Activated T-cell treated with anti-CD3 and anti-CD28 coated beads, Interleukin-2, amount 50 U/mL, for 72 hours (primary cell): Measurements from ENCODE around the gene ACOT13. TPM values are rescaled to one million over a fixed set of nuclear protein-coding genes. Genes with fewer than 3 reads are reported as not detected.
"Not testable (repeated sequence)": the region's sequence is repeated elsewhere in the genome, so short reads cannot be mapped to it uniquely, and the experiment has no call there.

ENCODE experiments used
- ATAC-seq, 2 donors: fragments of 150-1000 bp; cut with Tn5 transposase; replicated peaks in 1 of 2; 2 replicates each; pipeline ENCODE4 v1.10.0; 2021; ENCODE audit warnings: moderate library complexity in 2 of 2, mild to moderate bottlenecking in 1 of 2
- DNase-seq, 2 donors: peaks; one replicate each; pipeline ENCODE4 v3.0.0; 2021 to 2022; ENCODE audit warnings: mixed read lengths in 1 of 2
- H3K27ac Mint-ChIP-seq: one replicate; pipeline ENCODE4 v1.8.0; 2022; ENCODE audit warnings: mild to moderate bottlenecking, moderate library complexity, mixed read lengths
- H3K27me3 Mint-ChIP-seq: one replicate; pipeline ENCODE4 v1.8.0; 2022; ENCODE audit warnings: low read depth, mixed read lengths
- H3K36me3 Mint-ChIP-seq, 2 donors: one replicate each; pipeline ENCODE4 v1.8.0; 2022; ENCODE audit warnings: mixed read lengths in 2 of 2, mild to moderate bottlenecking in 1 of 2; ENCODE audit not compliant: insufficient read depth in 2 of 2
- H3K4me1 Mint-ChIP-seq: one replicate; pipeline ENCODE4 v1.8.0; 2022; ENCODE audit warnings: low read depth, mixed read lengths
- H3K4me3 Mint-ChIP-seq, 2 donors: one replicate each; pipeline ENCODE4 v1.8.0; 2022; ENCODE audit warnings: mild to moderate bottlenecking in 2 of 2, mixed read lengths in 2 of 2, moderate library complexity in 2 of 2
- H3K9me3 Mint-ChIP-seq, 2 donors: one replicate each; pipeline ENCODE4 v1.8.0; 2022; ENCODE audit warnings: mixed read lengths in 2 of 2
- total RNA-seq, 2 donors: library from RNA; stranded (reverse); gene quantifications; one replicate each; pipeline ENCODE4 v1.2.3, GENCODE V29; 2022

The ACOT13 gene
- total RNA-seq, 2 donors from 2014 or later = 26.5 to 26.9 TPM

DNA sequence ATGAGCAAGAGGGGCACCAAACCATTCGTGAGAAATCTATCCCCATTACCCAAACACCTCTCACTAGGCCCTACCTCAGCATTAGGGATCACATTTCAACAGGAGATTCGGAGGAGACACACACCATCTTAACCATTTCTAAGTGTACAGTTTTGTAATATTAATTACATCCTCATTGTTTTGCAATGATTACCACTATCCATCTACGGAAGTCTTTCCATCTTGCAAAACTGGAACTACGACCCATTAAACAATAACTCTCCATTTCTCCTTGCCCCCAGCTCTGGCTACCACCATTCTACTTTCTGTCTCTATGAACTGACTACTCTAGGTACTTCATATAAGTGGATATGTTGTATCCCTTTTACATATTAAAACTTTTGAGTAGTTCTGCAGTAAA lies 20.1 kb downstream of the ACOT13 start:
- H3K27me3 Mint-ChIP-seq = no peaks in the 10 kb centered on the region

DNA sequence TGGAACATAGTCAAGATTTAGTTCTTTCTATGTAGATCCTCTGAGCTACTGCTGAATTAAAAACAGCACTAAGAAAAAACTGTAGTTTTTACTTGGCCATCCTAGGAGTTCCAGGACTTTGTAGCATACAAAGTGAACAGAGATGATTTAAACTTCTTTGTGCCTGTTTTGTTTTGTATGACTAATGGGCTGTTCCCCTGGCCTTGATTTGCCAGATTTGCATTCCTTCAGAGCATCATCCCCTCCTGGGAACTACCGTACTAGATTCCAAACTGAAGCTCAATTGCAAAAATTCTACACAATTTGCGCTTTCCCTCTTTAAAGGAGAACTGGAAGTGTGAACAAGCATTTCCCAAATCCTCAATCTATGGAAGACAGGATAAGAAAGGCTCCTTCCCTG lies 23.1 kb downstream of the ACOT13 start:
- ATAC-seq (no peak), DNase-seq (no peak)
- Mint-ChIP-seq H3K4me3 (no peak overlapping the region), H3K9me3 (no peaks in the 10 kb centered on the region), H3K36me3 (peaks cover 3% of the 10 kb centered on the region in 2 donors), H3K27ac (no peak overlapping the region), H3K27me3 (no peaks in the 10 kb centered on the region), H3K4me1 (peaks cover 23% of the 10 kb centered on the region)

More for the DNA sequence above, 20.1 kb downstream of the ACOT13 start:
- Mint-ChIP-seq H3K4me1 (peaks cover 16% of the 10 kb centered on the region), H3K36me3 (peaks cover 3% of the 10 kb centered on the region in 2 donors), H3K4me3 (no peak overlapping the region), H3K27ac (no peak overlapping the region), H3K9me3 (no peaks in the 10 kb centered on the region)
- DNase-seq (no peak), ATAC-seq (no peak)

DNA sequence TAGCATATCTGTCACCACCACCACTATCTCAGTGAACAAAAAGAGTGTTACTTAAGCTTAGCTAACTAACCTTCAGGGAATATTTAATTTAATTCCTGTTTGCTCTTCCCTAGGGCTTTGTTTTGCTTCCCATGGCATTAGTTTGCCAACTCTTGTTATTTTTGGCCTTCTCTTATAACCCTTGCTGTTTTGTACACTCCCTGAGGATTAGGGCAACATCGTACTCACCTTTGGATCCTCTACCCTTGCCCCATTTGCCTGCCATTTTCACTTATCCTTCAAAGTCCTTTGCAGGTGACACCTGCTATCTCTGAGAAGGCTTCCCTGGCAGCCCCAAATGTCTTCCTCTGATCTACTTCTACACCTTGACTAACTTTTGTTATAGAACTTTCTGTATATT lies 23.7 kb downstream of the ACOT13 start:
- no peak overlapping the region for H3K4me3 Mint-ChIP-seq
- H3K27ac Mint-ChIP-seq = no peak overlapping the region
- no peak for ATAC-seq
- peaks cover 3% of the 10 kb centered on the region in 2 donors for H3K36me3 Mint-ChIP-seq
- H3K27me3 Mint-ChIP-seq = no peaks in the 10 kb centered on the region
- H3K9me3 Mint-ChIP-seq = no peaks in the 10 kb centered on the region
- no peak for DNase-seq
- peaks cover 26% of the 10 kb centered on the region for H3K4me1 Mint-ChIP-seq

DNA sequence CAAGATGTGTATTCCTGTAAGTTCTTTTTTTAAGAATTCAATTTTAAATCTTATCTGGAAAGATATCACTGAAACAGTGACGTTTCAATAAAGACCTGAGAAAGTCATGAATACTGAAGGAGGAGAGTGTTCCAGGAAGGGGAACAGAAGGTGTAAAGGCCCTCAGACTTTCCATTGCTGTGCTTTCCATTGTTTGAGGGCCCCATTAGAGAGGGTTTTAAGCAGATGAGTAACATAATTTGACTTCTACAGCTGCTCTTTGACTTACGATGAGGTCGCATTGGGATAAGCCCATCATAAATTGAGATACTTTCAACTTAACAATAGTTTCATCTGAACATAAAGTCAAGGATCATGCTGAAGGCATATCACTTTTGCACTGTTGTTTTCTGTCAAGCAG lies 24.7 kb downstream of the ACOT13 start:
- no peaks in the 10 kb centered on the region for H3K27me3 Mint-ChIP-seq
- no peak for DNase-seq
- H3K36me3 Mint-ChIP-seq = peaks cover 3% of the 10 kb centered on the region in 2 donors
- H3K9me3 Mint-ChIP-seq = no peaks in the 10 kb centered on the region
- no peak for ATAC-seq
- H3K27ac Mint-ChIP-seq = peak overlapping the region; percentile 11
- H3K4me1 Mint-ChIP-seq = peaks cover 36% of the 10 kb centered on the region
- no peak overlapping the region for H3K4me3 Mint-ChIP-seq

DNA sequence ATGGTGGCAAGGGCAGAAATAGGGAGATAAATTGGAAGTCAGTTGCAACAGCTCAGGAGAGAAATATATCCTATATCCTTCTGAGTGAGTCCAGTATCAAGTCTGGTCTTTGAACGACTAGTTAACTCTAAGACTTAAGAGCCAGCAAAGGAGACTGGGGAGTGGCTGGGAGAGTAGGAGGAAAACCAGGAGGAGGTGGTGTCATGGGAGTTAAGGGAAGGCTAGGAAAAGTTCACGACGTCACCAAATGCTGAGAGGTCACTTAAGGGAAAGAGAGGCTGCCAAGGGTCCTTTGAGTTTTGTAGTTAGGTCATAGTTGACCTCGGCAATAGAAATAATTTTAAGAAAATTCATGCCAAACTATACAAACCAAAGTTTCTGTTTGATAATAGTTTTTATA lies 25.1 kb downstream of the ACOT13 start:
- H3K4me1 Mint-ChIP-seq = peaks cover 37% of the 10 kb centered on the region
- no peak overlapping the region for H3K4me3 Mint-ChIP-seq
- no peak for DNase-seq
- no peak for ATAC-seq
- H3K9me3 Mint-ChIP-seq = no peaks in the 10 kb centered on the region
- H3K36me3 Mint-ChIP-seq = peaks cover 3% of the 10 kb centered on the region in 2 donors
- H3K27me3 Mint-ChIP-seq = no peaks in the 10 kb centered on the region
- H3K27ac Mint-ChIP-seq = no peak overlapping the region

DNA sequence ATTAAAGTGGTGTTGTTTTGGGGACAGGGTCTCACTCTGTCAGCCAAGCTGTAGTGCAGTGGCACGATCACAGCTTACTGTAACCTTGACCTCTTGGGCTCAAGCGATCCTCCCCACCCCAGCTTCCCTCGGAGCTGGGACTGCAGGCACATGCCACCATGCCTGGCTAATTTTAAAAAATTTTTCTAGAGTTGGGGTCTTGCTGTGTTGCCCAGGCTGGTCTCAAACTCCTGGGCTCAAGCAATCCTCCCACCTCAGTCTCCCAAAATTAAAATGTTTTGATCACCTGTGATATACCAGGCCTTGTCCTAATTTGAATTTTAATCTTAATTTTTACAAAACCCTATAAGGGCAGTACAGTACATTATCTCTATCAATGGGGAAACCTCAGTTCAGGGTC lies 25.5 kb downstream of the ACOT13 start:
- DNase-seq (no peak), ATAC-seq (no peak)
- Mint-ChIP-seq H3K4me1 (peaks cover 37% of the 10 kb centered on the region), H3K27ac (no peak overlapping the region), H3K4me3 (no peak overlapping the region), H3K9me3 (no peaks in the 10 kb centered on the region), H3K36me3 (peaks cover under 1% of the 10 kb centered on the region in 2 donors), H3K27me3 (no peaks in the 10 kb centered on the region)

DNA sequence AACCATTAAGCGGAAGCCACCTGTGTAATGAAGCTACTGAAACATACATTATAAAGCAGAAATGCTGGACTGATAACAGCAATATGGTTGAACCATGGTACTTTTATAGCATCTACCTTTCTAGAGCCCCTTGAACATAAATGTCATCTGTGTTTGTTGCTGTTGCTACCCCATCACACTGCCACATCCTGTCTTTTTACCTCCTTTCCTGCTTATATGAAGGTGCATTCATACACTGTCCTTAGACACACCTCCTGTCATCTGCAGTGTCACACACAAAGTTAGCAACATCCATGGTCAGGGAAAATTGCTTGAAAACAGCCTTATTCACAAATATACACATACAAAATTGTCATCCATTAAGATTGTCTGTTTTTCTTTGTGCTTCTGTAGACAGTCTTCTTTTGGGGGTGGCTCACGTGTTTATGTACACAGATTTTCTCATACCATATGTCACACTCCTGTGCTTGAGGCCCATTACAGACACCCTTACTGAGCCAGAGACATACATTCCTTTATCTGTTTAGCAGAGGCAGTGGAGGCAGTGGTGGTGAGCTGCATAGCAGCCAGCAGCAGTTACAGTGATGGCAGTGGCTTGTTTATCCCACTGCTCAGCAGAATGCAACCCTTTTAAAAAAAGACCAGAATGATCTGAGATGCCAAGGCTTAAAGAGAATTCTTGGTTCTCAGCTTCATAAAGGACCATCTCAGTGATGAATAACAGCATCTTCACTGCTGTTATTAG lies 26.1 kb downstream of the ACOT13 start:
- peak overlapping the region; percentile 35 for H3K27ac Mint-ChIP-seq
- ATAC-seq = peak in 1 of 2 donors; percentile 22
- H3K9me3 Mint-ChIP-seq = no peaks in the 10 kb centered on the region
- no peaks in the 10 kb centered on the region for H3K27me3 Mint-ChIP-seq
- no peak overlapping the region for H3K4me3 Mint-ChIP-seq
- H3K4me1 Mint-ChIP-seq = peaks cover 37% of the 10 kb centered on the region
- H3K36me3 Mint-ChIP-seq = no peaks in the 10 kb centered on the region
- no peak for DNase-seq

DNA sequence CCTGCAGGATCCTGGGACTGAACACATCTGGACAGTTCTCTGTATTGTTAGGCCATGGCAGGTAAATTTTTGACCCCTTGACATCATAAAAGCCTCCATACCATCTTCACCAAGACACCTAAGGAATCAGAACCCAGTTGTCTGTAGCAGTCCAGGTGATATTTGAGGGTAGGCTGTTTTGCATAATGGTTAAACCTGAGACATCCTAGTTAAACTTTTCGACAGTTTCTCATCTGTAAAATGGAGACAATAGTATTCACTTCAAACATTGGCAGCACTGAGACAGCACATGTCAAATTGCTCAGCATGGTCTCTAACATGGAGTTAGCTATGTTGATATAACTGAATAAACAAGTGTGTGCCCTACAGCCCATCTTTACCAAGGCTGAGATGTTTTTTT lies 27.3 kb downstream of the ACOT13 start:
- Mint-ChIP-seq H3K27ac (no peak overlapping the region), H3K4me1 (peaks cover 40% of the 10 kb centered on the region), H3K36me3 (peaks cover 2 to 3% of the 10 kb centered on the region in 2 donors), H3K9me3 (no peaks in the 10 kb centered on the region), H3K27me3 (no peaks in the 10 kb centered on the region), H3K4me3 (no peak overlapping the region)
- ATAC-seq = no peak
- no peak for DNase-seq

DNA sequence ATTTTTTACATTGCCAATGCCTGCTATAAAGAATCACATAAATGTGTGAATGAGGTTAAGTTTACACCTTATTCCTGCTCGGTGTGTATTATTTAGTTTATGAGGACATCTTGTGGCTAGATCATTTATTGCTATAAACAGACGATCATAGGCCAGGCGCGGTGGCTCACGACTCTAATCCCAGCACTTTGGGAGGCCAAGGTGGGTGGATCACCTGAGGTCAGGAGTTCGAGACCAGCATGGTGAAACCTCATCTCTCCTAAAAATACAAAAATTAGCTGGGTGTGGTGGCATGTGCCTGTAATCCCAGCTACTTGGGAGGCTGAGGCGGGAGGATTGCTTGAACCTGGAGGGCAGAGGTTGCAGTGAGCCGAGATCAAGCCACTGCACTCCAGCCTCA lies 28.8 kb downstream of the ACOT13 start:
- DNase-seq (peak; percentile 19 to 27), ATAC-seq (peak; percentile 45 to 63)
- H3K4me1 Mint-ChIP-seq = peaks cover 51% of the 10 kb centered on the region
- peak overlapping the region; percentile 84 for H3K27ac Mint-ChIP-seq
- H3K36me3 Mint-ChIP-seq, H3K27me3 Mint-ChIP-seq, H3K9me3 Mint-ChIP-seq, H3K4me3 Mint-ChIP-seq: not testable (repeated sequence)

DNA sequence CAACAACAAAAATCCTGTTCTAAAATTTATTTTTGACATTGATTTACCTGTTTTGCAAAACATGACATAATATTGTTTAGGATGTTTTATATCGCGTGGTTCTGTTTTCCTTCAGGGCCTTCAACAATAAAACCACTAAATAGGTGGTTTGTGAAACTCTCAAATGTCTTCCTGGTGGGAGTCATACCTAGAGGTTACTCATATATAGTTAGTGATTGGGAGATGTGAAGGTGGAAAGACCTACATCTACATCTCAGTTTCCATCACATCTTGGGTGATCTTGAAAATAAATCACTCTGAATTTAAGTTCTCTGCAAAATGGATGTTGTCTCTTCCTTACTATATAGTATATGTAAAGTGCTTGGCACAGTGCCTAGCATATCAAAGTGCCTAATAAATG lies 29.2 kb downstream of the ACOT13 start:
- Mint-ChIP-seq H3K36me3 (peaks cover 2 to 11% of the 10 kb centered on the region in 2 donors), H3K27me3 (no peaks in the 10 kb centered on the region), H3K4me1 (peaks cover 51% of the 10 kb centered on the region), H3K27ac (peak overlapping the region; percentile 84), H3K4me3 (peak overlapping the region in 1 of 2 donors; percentile 1), H3K9me3 (no peaks in the 10 kb centered on the region)
- DNase-seq (no peak), ATAC-seq (peak; percentile 55 to 56)

DNA sequence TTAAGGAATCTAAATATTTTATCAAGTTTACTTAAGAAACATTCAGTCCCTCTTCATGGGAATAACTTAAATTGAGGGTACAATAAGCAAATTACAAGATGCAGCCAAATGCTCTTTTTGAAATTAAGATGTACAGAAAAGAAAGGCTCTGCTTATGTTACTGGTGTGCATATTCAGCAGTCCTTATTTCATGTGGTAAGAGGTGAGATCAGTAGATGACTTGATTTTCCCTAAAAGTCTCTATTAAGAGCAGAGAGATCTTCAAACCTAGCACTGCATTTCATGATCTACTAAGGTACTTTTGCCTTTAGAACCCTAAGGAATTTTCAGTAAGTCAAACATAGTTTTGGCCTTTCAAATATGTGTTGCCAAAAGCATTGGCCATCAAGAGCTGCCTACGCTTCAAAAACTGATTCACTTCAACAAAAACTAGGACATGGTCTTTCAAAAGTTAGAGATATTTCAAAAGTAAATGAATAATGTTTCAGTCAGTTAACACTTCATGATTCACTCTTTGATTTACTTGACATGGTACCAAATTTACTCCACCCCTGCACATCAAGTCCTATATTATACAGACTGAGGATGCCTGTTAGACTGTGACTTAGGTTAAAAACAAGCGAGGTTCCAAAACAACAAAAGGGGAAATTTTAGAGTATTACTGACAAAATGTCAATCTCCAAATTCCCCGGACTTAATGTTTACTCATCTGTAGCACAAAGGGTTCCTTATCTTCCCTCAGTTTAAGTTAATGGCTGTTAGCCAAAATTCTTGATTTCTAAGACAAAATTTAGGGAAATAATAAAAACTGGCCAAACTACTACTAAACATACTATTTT lies 32.9 kb downstream of the ACOT13 start:
- Mint-ChIP-seq H3K27me3 (no peaks in the 10 kb centered on the region), H3K27ac (peak overlapping the region; percentile 97), H3K4me3 (peak overlapping the region; percentile 45 to 85), H3K36me3 (peaks cover 4 to 24% of the 10 kb centered on the region in 2 donors), H3K4me1 (peaks cover 63% of the 10 kb centered on the region), H3K9me3 (no peaks in the 10 kb centered on the region)
- DNase-seq (no peak), ATAC-seq (peak; percentile 84 to 92)

DNA sequence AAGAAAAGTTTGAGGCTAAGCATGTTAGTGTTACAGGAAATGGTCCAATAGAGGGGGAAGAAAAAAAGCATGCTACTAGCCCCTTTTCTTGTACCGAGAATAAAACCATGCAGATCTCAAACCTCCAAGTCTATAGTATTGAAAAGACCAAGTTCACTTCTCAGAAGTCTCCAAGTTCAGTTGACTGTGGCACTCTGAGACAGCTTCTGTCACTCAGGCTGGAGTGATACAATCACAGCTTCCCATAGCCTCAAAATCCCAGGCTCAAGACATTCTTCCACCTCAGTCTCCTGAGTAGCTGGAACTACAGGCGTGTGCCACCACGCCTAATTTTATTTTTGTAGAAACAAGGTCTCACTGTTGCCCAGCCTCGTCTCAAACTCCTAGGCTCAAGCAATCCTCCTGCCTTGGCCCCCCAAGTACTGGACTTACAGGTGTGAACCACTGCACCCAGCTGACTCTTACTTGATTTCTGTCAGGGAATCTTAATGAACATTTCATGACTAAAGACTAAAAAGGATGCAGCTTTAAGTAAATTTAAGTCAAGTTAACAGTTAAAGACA lies 35.9 kb downstream of the ACOT13 start:
- H3K4me1 Mint-ChIP-seq = peaks cover 73% of the 10 kb centered on the region
- ATAC-seq (no peak), DNase-seq (no peak)
- H3K9me3 Mint-ChIP-seq = no peaks in the 10 kb centered on the region
- no peaks in the 10 kb centered on the region for H3K27me3 Mint-ChIP-seq
- peaks cover 7 to 43% of the 10 kb centered on the region in 2 donors for H3K36me3 Mint-ChIP-seq
- H3K27ac Mint-ChIP-seq = peak overlapping the region; percentile 86
- no peak overlapping the region for H3K4me3 Mint-ChIP-seq

DNA sequence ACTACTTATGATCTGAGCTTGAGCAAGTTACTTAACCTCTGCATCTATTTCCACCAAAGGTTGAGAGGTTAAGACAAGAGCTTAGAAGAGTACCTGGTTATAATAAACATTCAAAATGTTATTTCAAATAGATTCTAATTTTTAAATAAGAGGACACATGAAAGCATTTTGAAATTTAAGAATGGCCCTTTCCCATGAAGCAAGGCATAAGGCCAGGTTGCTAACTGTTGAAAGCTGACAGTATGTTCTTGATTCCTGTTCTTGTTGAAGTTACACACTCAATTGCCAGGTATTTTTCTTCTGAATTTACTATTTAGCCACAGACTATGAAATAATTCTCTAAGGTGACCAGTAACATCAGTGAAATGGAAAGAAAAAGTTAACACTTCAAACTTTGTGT lies 37.6 kb downstream of the ACOT13 start:
- peaks cover 72% of the 10 kb centered on the region for H3K4me1 Mint-ChIP-seq
- H3K9me3 Mint-ChIP-seq = no peaks in the 10 kb centered on the region
- DNase-seq = no peak
- no peak for ATAC-seq
- H3K36me3 Mint-ChIP-seq = peaks cover 5 to 46% of the 10 kb centered on the region in 2 donors
- no peak overlapping the region for H3K4me3 Mint-ChIP-seq
- H3K27ac Mint-ChIP-seq = peak overlapping the region; percentile 86
- no peaks in the 10 kb centered on the region for H3K27me3 Mint-ChIP-seq
